ENCODE data around the gene CROCC2. TPM values are rescaled to one million over a fixed set of nuclear protein-coding genes. Genes with fewer than 3 reads are reported as not detected.

The CROCC2 gene
- total RNA-seq, 6 experiments from 2014 or later = not detected

DNA sequence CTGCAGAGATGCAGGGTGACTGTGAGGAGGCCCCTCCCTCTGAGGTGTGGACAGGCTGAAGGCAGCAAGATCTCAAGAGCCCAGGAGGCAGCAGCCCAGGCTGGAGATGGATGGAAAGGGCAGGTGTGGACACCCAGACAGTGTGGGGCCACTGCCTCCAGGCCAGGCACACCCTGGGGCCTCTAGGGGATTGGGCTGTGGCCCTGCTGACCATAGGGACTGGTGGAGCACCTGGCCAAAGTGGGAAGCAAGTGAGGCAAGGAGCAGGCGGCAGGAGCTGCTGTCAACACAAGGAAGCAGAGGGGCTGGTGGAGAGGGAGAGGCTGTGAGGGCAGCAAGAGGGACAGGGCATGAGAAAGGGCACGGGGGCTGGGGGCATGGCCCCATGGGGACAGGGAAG is 103.1 kb downstream of the CROCC2 start:
- peak overlapping the region; percentile 85 for H3K27ac Mint-ChIP-seq
- peaks cover 18% of the 10 kb centered on the region for H3K4me1 Mint-ChIP-seq (ENCODE audit: low read depth)
- TF ChIP-seq CTCF (IDR thresholded peaks at IDR 0.05) = no peak
- DNase-seq = no peak
- peaks cover 12% of the 10 kb centered on the region for H3K36me3 Mint-ChIP-seq (ENCODE audit: low read depth)
- H3K4me3 Mint-ChIP-seq = peak overlapping the region; percentile 15; the same call in 1 of the 2 replicates
- H3K27me3 Mint-ChIP-seq (ENCODE audit: insufficient read depth) = peaks cover 8% of the 10 kb centered on the region
- H3K9me3 Mint-ChIP-seq = peaks cover 21% of the 10 kb centered on the region

DNA sequence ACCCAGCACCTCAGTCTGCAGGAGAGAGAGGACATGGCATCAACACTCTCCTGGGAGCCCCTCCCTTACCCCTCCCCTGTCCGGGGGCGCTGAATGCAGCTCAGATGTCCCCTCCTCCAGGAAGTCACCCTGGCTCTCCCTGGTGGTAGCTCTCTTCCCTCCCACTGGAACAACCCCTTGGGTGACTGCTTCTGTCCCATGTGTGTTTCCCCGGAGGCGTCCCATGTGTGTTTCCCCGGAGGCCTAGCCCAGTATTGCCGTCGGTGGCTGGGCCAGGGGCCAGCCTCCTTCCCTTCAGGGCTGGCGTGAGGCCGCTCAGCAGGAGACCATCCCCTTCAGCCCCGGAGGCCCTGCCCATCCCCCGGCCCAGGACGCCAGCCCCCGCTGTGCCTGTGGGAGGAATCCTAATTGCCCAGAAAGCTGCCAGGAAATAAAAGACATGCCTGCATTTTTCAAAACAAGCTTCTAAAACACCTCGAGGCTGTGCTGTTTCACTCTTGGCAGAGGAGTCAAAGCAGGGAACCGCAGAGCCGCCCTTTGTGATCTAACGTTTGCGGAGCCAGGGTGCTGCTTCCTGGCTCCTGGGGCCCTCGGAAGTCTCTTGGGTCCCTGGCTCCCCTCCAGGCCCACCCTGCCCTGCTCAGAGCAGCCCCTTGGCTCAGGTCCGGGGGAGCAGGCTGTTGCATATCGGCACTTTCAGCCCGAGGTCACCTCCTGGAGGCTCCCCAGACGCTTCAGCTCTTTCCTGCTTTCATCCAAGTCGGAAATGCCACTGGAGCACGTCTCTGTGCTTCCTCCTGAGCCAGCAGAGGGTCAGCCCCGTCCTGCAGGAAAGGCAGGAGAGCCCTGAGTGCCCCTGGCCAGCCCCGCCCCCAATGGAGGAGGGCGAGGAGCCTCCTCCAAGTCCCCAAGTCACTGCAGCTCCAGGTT is 103.7 kb downstream of the CROCC2 start:
- H3K4me3 Mint-ChIP-seq = peak overlapping the region; percentile 79
- peaks cover 18% of the 10 kb centered on the region for H3K4me1 Mint-ChIP-seq (ENCODE audit: low read depth)
- H3K27ac Mint-ChIP-seq = peak overlapping the region; percentile 85
- peaks cover 11% of the 10 kb centered on the region for H3K36me3 Mint-ChIP-seq (ENCODE audit: low read depth)
- DNase-seq = peak; percentile 54
- no peak for TF ChIP-seq CTCF (IDR thresholded peaks at IDR 0.05)
- peaks cover 14% of the 10 kb centered on the region for H3K9me3 Mint-ChIP-seq
- peaks cover 8% of the 10 kb centered on the region for H3K27me3 Mint-ChIP-seq (ENCODE audit: insufficient read depth)

DNA sequence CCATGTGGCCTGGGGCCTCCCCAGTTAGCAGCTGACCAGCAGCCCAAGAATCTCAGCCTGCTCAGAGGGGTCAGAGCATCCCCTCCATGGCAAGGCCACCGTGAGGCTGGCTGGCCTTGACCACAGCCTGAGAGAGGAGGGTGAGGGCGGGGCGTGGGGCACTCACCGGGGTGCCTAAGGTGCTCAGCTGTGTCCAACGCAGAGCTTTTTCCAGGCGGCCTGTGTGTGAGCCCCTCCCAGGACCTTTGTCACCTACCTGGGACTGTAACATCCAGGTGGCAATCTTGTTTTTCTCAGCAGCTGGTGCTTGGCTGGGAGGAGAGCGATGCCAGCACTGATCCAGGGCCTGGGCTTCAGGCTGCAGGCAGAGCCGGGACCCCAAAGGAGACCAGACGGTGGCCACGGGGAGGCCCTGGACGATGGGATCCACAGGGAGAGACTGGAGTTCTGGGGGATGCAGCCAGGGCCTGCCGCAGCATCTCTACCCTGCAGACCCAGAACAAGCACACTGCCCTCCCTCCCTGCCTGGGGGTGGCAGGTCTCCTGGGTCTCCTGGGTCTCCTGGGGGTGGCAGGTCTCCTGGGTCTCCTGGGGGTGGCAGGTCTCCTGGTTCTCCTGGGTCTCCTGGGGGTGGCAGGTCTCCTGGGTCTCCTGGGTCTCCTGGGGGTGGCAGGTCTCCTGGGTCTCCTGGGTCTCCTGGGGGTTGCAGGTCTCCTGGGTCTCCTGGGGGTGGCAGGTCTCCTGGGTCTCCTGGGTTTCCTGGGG is 104.6 kb downstream of the CROCC2 start:
- peaks cover 6% of the 10 kb centered on the region for H3K36me3 Mint-ChIP-seq (ENCODE audit: low read depth)
- peaks cover 10% of the 10 kb centered on the region for H3K27me3 Mint-ChIP-seq (ENCODE audit: insufficient read depth)
- peaks cover 18% of the 10 kb centered on the region for H3K4me1 Mint-ChIP-seq (ENCODE audit: low read depth)
- peaks cover 6% of the 10 kb centered on the region for H3K9me3 Mint-ChIP-seq
- H3K27ac Mint-ChIP-seq = peak overlapping the region; percentile 85
- DNase-seq = no peak
- H3K4me3 Mint-ChIP-seq = peak overlapping the region; percentile 79
- no peak for TF ChIP-seq CTCF (IDR thresholded peaks at IDR 0.05)

- Mint-ChIP-seq H3K36me3 (ENCODE audit: low read depth) (peaks cover under 1% of the 10 kb centered on the region; the same call in 1 of the 2 replicates), H3K4me3 (no peak overlapping the region), H3K9me3 (peaks cover under 1% of the 10 kb centered on the region; the same call in 1 of the 2 replicates), H3K27me3 (ENCODE audit: insufficient read depth) (peaks cover 7% of the 10 kb centered on the region), H3K27ac (no peak overlapping the region), H3K4me1 (ENCODE audit: low read depth) (peaks cover 18% of the 10 kb centered on the region)
- DNase-seq = no peak
- TF ChIP-seq CTCF (IDR thresholded peaks at IDR 0.05) = no peak
These were observed 105.1 kb downstream of the CROCC2 start for GRCh38 chr2:241011296-241011600.

DNA sequence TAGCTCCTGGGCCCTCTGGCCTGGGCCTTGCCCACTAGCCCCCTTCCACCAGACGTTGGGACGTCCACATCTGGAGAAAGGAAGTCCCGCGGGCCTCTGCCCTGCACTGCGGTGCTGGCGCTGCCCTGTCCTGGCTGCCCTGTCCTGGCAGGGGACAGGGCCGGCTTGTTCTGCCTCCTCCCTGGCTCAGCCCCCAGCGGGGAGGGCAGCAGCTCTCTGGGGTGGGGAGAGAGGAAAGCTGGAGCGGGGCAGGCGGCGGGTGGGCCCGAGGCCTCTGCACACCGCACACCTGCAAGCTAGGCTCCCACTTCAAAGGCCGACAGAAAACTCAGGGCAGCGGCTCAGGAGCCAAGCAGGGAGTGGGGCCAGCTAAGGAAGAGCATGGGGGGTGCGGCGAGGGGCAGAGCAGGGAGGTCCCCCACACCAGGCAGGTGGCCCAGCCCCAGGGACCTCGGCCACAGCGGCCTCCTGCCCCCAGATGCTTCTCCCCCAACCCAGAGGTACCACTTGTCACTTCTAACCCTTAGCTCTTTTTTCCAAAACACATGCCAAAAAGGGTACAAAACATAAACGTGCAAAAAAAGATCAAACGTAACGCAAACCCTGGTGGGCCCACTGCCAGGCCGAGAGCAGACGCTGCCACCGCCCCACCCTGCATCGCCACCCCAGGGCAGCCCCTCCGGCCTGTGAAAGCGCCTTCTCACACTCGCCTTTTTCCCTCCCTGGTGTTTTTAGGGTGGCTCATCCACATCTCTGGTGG is 105.8 kb downstream of the CROCC2 start:
- H3K9me3 Mint-ChIP-seq = no peaks in the 10 kb centered on the region
- DNase-seq = no peak
- H3K36me3 Mint-ChIP-seq (ENCODE audit: low read depth) = no peaks in the 10 kb centered on the region
- H3K4me3 Mint-ChIP-seq = no peak overlapping the region
- peaks cover 6% of the 10 kb centered on the region for H3K27me3 Mint-ChIP-seq (ENCODE audit: insufficient read depth)
- no peak overlapping the region for H3K27ac Mint-ChIP-seq
- peaks cover 18% of the 10 kb centered on the region for H3K4me1 Mint-ChIP-seq (ENCODE audit: low read depth)
- no peak for TF ChIP-seq CTCF (IDR thresholded peaks at IDR 0.05)
